ENCODE data around the gene PHPT1. TPM values are rescaled to one million over a fixed set of nuclear protein-coding genes. Genes with fewer than 3 reads are reported as not detected.

Gene PHPT1
- total RNA-seq, 1 experiment from 2014 or later: 161 TPM

DNA sequence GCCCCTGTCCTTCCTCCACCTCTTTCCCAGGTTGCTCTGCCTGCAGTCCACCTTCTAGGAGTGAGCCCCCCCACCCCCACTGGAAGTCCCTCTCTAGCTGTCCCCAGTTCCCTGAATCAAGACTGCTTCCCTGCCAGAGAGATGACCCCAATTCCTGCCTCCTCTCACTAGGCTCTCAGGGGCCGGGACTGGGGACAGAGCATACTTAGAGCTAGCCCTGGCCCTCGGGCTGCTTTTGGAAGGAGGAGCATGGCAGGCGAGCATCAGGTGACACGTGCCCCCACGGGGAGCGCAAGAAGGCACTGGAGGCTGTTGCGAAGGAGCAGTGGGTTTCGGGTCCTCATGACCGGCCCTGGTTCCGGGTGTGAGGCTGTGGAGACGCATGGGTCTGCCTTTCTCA is 46.8 kb downstream of the PHPT1 start:
- H3K27ac ChIP-seq (ENCODE audit: insufficient read length, low read depth, low read length): no peak overlapping the region
- no peak for DNase-seq
- H3K23ac ChIP-seq (ENCODE audit: insufficient read length, low read depth, low read length): no peak overlapping the region
- no peaks in the 10 kb centered on the region for H4K20me1 ChIP-seq (ENCODE audit: control insufficient read depth, insufficient read depth, insufficient read length)
- no peak overlapping the region for H4K5ac ChIP-seq (ENCODE audit: insufficient read length, low read depth, low read length)
- no peak overlapping the region for H3K4me3 Mint-ChIP-seq
- no peaks in the 10 kb centered on the region for H3K9me3 ChIP-seq (ENCODE audit: control insufficient read depth, low read depth, low read length)
- H3K27me3 ChIP-seq (ENCODE audit: insufficient read depth, low read length): no peaks in the 10 kb centered on the region
- no peak overlapping the region for H2BK20ac ChIP-seq (ENCODE audit: low read depth, low read length, poor library complexity, severe bottlenecking)
- no peaks in the 10 kb centered on the region; the same call in 1 of the 2 replicates for H3K27me3 Mint-ChIP-seq (ENCODE audit: low read depth)
- no peak overlapping the region for H2AK5ac ChIP-seq (ENCODE audit: insufficient read length, low read length)
- no peak overlapping the region for H2BK5ac ChIP-seq (ENCODE audit: insufficient read length, low read length)
- no peak overlapping the region for H3K4me2 ChIP-seq (ENCODE audit: insufficient read depth, insufficient read length, low read length)
- no peak overlapping the region for H2BK120ac ChIP-seq (ENCODE audit: low read depth, low read length, poor library complexity, severe bottlenecking)
- no peak overlapping the region for H3K14ac ChIP-seq (ENCODE audit: insufficient read depth, low read length)
- H3K56ac ChIP-seq (ENCODE audit: insufficient read length, low read depth, low read length): no peak overlapping the region
- WGBS (ENCODE audit: extremely low coverage, insufficient read length, low lambda C conversion rate): no CpG with 5 or more reads among the region's 11 CpGs
- no peak overlapping the region for H3K4ac ChIP-seq (ENCODE audit: low read depth, low read length)
- H3K27ac Mint-ChIP-seq: peak overlapping the region in 2 of 3 experiments; percentile 34 to 55; a peak in 3 of 7 replicates
- H3K23me2 ChIP-seq (ENCODE audit: insufficient read length, low read depth, low read length, poor library complexity, severe bottlenecking): no peaks in the 10 kb centered on the region
- TF ChIP-seq, protein P1, sequence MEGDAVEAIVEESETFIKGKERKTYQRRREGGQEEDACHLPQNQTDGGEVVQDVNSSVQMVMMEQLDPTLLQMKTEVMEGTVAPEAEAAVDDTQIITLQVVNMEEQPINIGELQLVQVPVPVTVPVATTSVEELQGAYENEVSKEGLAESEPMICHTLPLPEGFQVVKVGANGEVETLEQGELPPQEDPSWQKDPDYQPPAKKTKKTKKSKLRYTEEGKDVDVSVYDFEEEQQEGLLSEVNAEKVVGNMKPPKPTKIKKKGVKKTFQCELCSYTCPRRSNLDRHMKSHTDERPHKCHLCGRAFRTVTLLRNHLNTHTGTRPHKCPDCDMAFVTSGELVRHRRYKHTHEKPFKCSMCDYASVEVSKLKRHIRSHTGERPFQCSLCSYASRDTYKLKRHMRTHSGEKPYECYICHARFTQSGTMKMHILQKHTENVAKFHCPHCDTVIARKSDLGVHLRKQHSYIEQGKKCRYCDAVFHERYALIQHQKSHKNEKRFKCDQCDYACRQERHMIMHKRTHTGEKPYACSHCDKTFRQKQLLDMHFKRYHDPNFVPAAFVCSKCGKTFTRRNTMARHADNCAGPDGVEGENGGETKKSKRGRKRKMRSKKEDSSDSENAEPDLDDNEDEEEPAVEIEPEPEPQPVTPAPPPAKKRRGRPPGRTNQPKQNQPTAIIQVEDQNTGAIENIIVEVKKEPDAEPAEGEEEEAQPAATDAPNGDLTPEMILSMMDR (conservative IDR thresholded peaks at IDR 0.05): no peak
- H3K79me1 ChIP-seq (ENCODE audit: insufficient read depth, low read depth, low read length, poor library complexity, severe bottlenecking): peaks cover 8% of the 10 kb centered on the region
- H2BK15ac ChIP-seq (ENCODE audit: low read depth, low read length): no peak overlapping the region
- H3K9me3 Mint-ChIP-seq: no peaks in the 10 kb centered on the region
- peaks cover 26 to 50% (median 44%) of the 10 kb centered on the region in 3 experiments; a peak in 6 of 7 replicates for H3K36me3 Mint-ChIP-seq (ENCODE audit: insufficient read depth in 1 of 3, low read depth in 3 of 3)
- no peak overlapping the region for H3K18ac ChIP-seq (ENCODE audit: insufficient read length, low read depth, low read length)
- no peak overlapping the region for H2AFZ ChIP-seq (ENCODE audit: low read length)
- H3K4me1 Mint-ChIP-seq: peaks cover 5 to 12% of the 10 kb centered on the region in 2 experiments; a peak in 3 of 4 replicates
- H4K8ac ChIP-seq (replicated peaks; ENCODE audit: insufficient read length, low read depth, low read length): no peak overlapping the region
- no peak overlapping the region for H2BK12ac ChIP-seq (ENCODE audit: insufficient read length, low read depth, low read length)
- no peak overlapping the region for H3T11ph ChIP-seq (ENCODE audit: low read length)
- no peak overlapping the region for H4K91ac ChIP-seq (ENCODE audit: insufficient read length, low read depth, low read length)
- no peak overlapping the region for H3K9ac ChIP-seq (ENCODE audit: extremely low read depth, insufficient read length, low read length)
- H3K4me1 ChIP-seq (ENCODE audit: insufficient read depth, low read length): no peaks in the 10 kb centered on the region
- H3K79me2 ChIP-seq (ENCODE audit: insufficient read depth, low read length): no peaks in the 10 kb centered on the region; the same call in 1 of the 2 replicates
